ENCODE data around the gene KRT73.

Gene KRT73

GRCh38 chr12:52573306-52573705 lies 45.1 kb downstream of the KRT73 start:
- H3K27ac ChIP-seq = no peak overlapping the region
- intact Hi-C loops (cut with DNase I; ENCODE audit: low total_unique reads) = loop anchor here (10.0 kb wide), 1 partner anchor 401 kb away; no protein-coding TSS in a partner anchor
- DNase-seq = peak in 1 of 2 donors; percentile 57
- no peaks in the 10 kb centered on the region for H3K4me1 ChIP-seq
- no peak for TF ChIP-seq CTCF (IDR thresholded peaks at IDR 0.05)
- H3K9me3 ChIP-seq = no peaks in the 10 kb centered on the region
- no peak overlapping the region for H3K4me3 ChIP-seq
- peaks cover 0 to 23% of the 10 kb centered on the region in 2 donors for H3K27me3 ChIP-seq
- no peaks in the 10 kb centered on the region for H3K36me3 ChIP-seq

- Histone ChIP-seq H3K36me3 (no peaks in the 10 kb centered on the region), H3K27ac (no peak overlapping the region), H3K4me3 (no peak overlapping the region), H3K4me1 (no peaks in the 10 kb centered on the region), H3K9me3 (no peaks in the 10 kb centered on the region), H3K27me3 (peaks cover 0 to 33% of the 10 kb centered on the region in 2 donors)
- no peak for DNase-seq
- no peak for TF ChIP-seq CTCF (IDR thresholded peaks at IDR 0.05)
- intact Hi-C loops (cut with DNase I; ENCODE audit: low total_unique reads) = loop anchor here (10.0 kb wide), 1 partner anchor 404 kb away; no protein-coding TSS in a partner anchor
These were observed 47.8 kb downstream of the KRT73 start for GRCh38 chr12:52570511-52570910.

- no peak overlapping the region for H3K27ac ChIP-seq
- no peak overlapping the region for H3K4me3 ChIP-seq
- intact Hi-C loops (cut with DNase I; ENCODE audit: low total_unique reads) = no loop called here
- peaks cover 0 to 35% of the 10 kb centered on the region in 2 donors for H3K27me3 ChIP-seq
- no peaks in the 10 kb centered on the region for H3K9me3 ChIP-seq
- H3K36me3 ChIP-seq = no peaks in the 10 kb centered on the region
- TF ChIP-seq CTCF (IDR thresholded peaks at IDR 0.05) = no peak
- H3K4me1 ChIP-seq = no peaks in the 10 kb centered on the region
- DNase-seq = no peak
These were observed 50.2 kb downstream of the KRT73 start for GRCh38 chr12:52568111-52568510.

- Histone ChIP-seq H3K4me3 (no peak overlapping the region), H3K36me3 (no peaks in the 10 kb centered on the region), H3K9me3 (no peaks in the 10 kb centered on the region), H3K27ac (no peak overlapping the region), H3K4me1 (no peaks in the 10 kb centered on the region), H3K27me3 (peaks cover 0 to 35% of the 10 kb centered on the region in 2 donors)
- DNase-seq = no peak
- intact Hi-C loops (cut with DNase I; ENCODE audit: low total_unique reads) = no loop called here
- TF ChIP-seq CTCF (IDR thresholded peaks at IDR 0.05) = no peak
These were observed 51.5 kb downstream of the KRT73 start for GRCh38 chr12:52566847-52567291.

- peaks cover 0 to 24% of the 10 kb centered on the region in 2 donors for H3K27me3 ChIP-seq
- DNase-seq = no peak
- no peaks in the 10 kb centered on the region for H3K36me3 ChIP-seq
- H3K27ac ChIP-seq = no peak overlapping the region
- no peaks in the 10 kb centered on the region for H3K9me3 ChIP-seq
- intact Hi-C loops (cut with DNase I; ENCODE audit: low total_unique reads) = no loop called here
- no peak for TF ChIP-seq CTCF (IDR thresholded peaks at IDR 0.05)
- no peaks in the 10 kb centered on the region for H3K4me1 ChIP-seq
- no peak overlapping the region for H3K4me3 ChIP-seq
These were observed 53.8 kb downstream of the KRT73 start for GRCh38 chr12:52564582-52564981.
